ENCODE measurements around the gene LRRC3.

DNA sequence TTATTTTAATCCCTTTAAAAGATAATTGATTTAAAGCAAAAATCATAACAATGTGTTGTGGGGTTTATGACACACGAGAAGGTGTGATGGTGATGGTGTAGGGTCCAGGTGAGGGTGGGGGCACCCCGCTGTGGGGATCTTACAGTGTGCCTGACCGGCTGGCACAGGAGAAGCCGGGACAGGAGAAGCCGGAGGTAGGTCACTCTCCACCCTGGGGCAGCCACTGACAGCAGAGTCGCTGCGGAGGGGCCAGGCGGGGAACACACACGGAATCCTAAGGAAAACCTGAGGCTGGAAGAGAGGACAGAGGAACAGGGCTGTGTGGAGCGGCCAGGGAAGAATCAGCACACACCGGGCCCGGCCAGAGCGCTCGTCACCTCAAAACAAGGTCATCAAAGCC lies 4.3 kb upstream of the LRRC3 start:
- TF ChIP-seq, protein P1, sequence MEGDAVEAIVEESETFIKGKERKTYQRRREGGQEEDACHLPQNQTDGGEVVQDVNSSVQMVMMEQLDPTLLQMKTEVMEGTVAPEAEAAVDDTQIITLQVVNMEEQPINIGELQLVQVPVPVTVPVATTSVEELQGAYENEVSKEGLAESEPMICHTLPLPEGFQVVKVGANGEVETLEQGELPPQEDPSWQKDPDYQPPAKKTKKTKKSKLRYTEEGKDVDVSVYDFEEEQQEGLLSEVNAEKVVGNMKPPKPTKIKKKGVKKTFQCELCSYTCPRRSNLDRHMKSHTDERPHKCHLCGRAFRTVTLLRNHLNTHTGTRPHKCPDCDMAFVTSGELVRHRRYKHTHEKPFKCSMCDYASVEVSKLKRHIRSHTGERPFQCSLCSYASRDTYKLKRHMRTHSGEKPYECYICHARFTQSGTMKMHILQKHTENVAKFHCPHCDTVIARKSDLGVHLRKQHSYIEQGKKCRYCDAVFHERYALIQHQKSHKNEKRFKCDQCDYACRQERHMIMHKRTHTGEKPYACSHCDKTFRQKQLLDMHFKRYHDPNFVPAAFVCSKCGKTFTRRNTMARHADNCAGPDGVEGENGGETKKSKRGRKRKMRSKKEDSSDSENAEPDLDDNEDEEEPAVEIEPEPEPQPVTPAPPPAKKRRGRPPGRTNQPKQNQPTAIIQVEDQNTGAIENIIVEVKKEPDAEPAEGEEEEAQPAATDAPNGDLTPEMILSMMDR (IDR thresholded peaks at IDR 0.05), result no peak
- TF ChIP-seq POLR2A (IDR thresholded peaks at IDR 0.05), result no peak

All from esophagus squamous epithelium (tissue), 4 donors.